ENCODE measurements around the gene LSM10.

The LSM10 gene

DNA sequence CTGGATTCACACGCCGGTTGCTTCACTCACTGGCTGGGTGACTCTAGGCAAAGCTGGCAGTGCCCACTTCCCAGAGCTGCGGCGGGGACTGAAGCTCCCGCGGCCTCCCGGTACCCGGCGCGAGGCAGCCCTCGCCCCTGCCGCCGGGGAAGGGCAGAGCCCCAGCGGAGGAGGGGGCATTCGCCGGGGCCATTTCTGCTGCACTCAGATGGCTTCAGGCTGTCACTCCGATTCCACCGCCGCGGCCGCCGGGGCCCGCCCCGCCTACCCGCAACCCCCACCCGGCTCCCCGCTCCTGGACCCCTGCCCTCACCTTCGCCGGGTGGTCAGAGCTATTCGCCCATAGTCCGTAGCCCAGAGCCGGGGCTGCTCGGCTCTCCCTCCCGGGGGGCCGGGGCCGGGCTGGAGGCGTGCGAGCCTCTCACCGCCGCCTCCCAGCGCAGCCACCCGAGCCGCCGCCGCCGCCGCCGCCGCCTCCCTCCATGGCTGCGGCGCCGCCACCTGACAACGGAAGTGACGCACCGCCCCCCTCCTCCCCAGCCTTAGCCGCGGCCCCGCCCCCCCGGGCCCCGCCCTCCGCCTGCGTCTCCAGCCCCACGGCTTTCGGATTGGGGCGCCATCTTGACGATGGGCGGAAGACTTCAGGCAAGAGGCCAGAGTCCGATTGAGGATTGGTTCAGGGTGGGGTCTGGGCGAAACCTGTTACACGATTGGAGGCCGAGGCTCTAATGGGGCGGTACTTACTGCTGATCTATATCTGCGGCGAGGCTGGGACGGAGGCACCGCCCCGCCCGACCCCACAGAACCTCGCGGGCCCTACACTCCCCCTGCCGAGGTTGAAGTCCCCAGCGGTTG lies 12.1 kb downstream of the LSM10 start, which contains the start of gene STK40:
Gene STK40, minus strand, starts transcription at position 515 of the 855 bp plus-strand sequence. CDS start 24,592 bp downstream, outside the sequence.
- Histone ChIP-seq H3K9me3 (ENCODE audit: insufficient read depth, low read depth, low read length) (no peaks in the 10 kb centered on the region), H3K79me1 (ENCODE audit: low read length) (peaks cover 20% of the 10 kb centered on the region), H3K23ac (ENCODE audit: low read length) (no peak within 1 kb of the TSS), H4K12ac (ENCODE audit: low read depth, low read length) (peak within 1 kb of the TSS; percentile 76), H3K4me3 (ENCODE audit: low read depth, low read length) (peak within 1 kb of the TSS; percentile 93), H3K27ac (ENCODE audit: low read depth, low read length) (peak within 1 kb of the TSS; percentile 95), H2BK120ac (ENCODE audit: insufficient read depth, low read length, poor library complexity) (peak within 1 kb of the TSS; percentile 72), H3K18ac (ENCODE audit: low read length) (peak within 1 kb of the TSS; percentile 84), H4K91ac (ENCODE audit: low read depth, low read length) (peak within 1 kb of the TSS; percentile 91), H3K4me1 (ENCODE audit: control insufficient read depth in 1 of 2, insufficient read depth in 2 of 2, low read length in 2 of 2) (peaks cover 18 to 20% of the 10 kb centered on the region in 2 experiments), H2AK5ac (ENCODE audit: low read length) (peak within 1 kb of the TSS; percentile 28), H3K36me3 (ENCODE audit: control insufficient read depth in 1 of 2, insufficient read depth in 2 of 2, low read length in 2 of 2) (peaks cover 0 to 8% of the 10 kb centered on the region in 2 experiments), H4K8ac (ENCODE audit: low read depth, low read length) (peak within 1 kb of the TSS; percentile 81), H2BK5ac (ENCODE audit: low read depth, low read length, poor library complexity) (peak within 1 kb of the TSS; percentile 86), H2AFZ (ENCODE audit: insufficient read depth, low read length, poor library complexity) (peak within 1 kb of the TSS; percentile 62), H2BK12ac (ENCODE audit: low read length) (peak within 1 kb of the TSS; percentile 63), H3K14ac (ENCODE audit: low read length) (peak within 1 kb of the TSS; percentile 68), H3K4me2 (ENCODE audit: low read length) (peak within 1 kb of the TSS; percentile 81), H3K4ac (ENCODE audit: low read depth, low read length) (peak within 1 kb of the TSS; percentile 80), H3K79me2 (ENCODE audit: control insufficient read depth, insufficient read depth, low read length, poor library complexity) (peaks cover 14% of the 10 kb centered on the region), H3K9ac (ENCODE audit: low read length) (peak within 1 kb of the TSS; percentile 84), H3K27me3 (ENCODE audit: insufficient read depth, low read length) (no peaks in the 10 kb centered on the region)
- DNase-seq = peak; percentile 97 to 99
- no CpG with 5 or more reads among the region's 82 CpGs for WGBS (ENCODE audit: extremely low coverage, insufficient coverage, insufficient read length)

DNA sequence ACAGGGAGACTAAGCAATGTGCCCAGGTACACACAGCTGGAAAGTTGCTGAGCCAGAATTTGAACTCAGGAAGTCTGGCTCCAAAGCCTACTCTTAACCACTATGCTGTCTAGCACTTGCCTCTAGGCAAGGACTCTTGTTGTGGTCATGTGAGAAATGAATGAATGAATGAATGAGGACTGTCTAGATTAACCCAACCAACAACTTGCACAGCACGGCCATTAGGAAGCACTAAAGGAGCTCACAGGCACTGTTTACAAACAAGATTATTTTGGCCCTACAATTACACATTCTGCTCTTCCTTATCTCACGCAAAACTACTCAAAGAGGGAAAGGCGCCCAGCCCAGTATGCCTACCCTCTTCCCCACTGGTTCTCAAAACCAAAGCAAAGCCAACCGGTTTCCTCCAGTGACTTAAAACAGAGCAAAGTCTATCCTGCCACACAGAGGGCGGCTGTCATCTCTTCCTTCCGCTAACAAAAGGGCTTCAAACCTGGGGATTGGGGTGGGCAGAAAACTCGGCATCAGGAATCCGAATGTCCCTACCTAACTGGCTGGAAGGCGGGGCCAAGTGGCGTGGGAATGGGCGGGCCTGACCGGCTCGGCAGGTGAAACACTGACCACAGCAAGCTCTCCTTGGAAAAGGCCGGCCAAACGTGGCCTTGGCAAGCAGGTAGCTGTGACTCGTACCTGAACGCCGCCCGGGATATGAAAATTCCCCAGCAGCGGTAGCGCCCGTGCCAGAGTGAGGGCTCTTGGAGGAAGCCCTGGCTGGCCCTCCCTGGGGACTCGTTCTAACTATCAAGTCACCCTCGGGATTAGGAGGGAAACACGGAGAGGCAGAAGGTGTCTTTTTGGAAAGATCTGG lies 12.9 kb downstream of the LSM10 start:
- H3K4ac ChIP-seq (ENCODE audit: low read depth, low read length) = peak overlapping the region; percentile 50
- H3K79me1 ChIP-seq (ENCODE audit: low read length) = peaks cover 20% of the 10 kb centered on the region
- H2BK5ac ChIP-seq (ENCODE audit: low read depth, low read length, poor library complexity) = peak overlapping the region; percentile 85
- no CpG with 5 or more reads among the region's 25 CpGs for WGBS (ENCODE audit: extremely low coverage, insufficient coverage, insufficient read length)
- DNase-seq = peak; percentile 81 to 86
- no peak overlapping the region for H2BK12ac ChIP-seq (ENCODE audit: low read length)
- H3K4me3 ChIP-seq (ENCODE audit: low read depth, low read length) = peak overlapping the region; percentile 93
- H3K79me2 ChIP-seq (ENCODE audit: control insufficient read depth, insufficient read depth, low read length, poor library complexity) = peaks cover 14% of the 10 kb centered on the region
- peak overlapping the region; percentile 34 for H2BK120ac ChIP-seq (ENCODE audit: insufficient read depth, low read length, poor library complexity)
- H3K23ac ChIP-seq (ENCODE audit: low read length) = no peak overlapping the region
- H2AK5ac ChIP-seq (ENCODE audit: low read length) = peak overlapping the region; percentile 3
- peaks cover 0 to 8% of the 10 kb centered on the region in 2 experiments for H3K36me3 ChIP-seq (ENCODE audit: control insufficient read depth in 1 of 2, insufficient read depth in 2 of 2, low read length in 2 of 2)
- no peaks in the 10 kb centered on the region for H3K9me3 ChIP-seq (ENCODE audit: insufficient read depth, low read depth, low read length)
- no peak overlapping the region for H4K12ac ChIP-seq (ENCODE audit: low read depth, low read length)
- H3K27ac ChIP-seq (ENCODE audit: low read depth, low read length) = peak overlapping the region; percentile 62
- H3K18ac ChIP-seq (ENCODE audit: low read length) = peak overlapping the region; percentile 2
- H3K4me1 ChIP-seq (ENCODE audit: control insufficient read depth in 1 of 2, insufficient read depth in 2 of 2, low read length in 2 of 2) = peaks cover 23 to 25% of the 10 kb centered on the region in 2 experiments
- peak overlapping the region; percentile 23 for H2AFZ ChIP-seq (ENCODE audit: insufficient read depth, low read length, poor library complexity)
- peak overlapping the region; percentile 81 for H3K4me2 ChIP-seq (ENCODE audit: low read length)
- H4K8ac ChIP-seq (ENCODE audit: low read depth, low read length) = peak overlapping the region; percentile 33
- H3K14ac ChIP-seq (ENCODE audit: low read length) = peak overlapping the region; percentile 62
- H3K9ac ChIP-seq (ENCODE audit: low read length) = peak overlapping the region; percentile 67
- H3K27me3 ChIP-seq (ENCODE audit: insufficient read depth, low read length) = no peaks in the 10 kb centered on the region
- peak overlapping the region; percentile 81 for H4K91ac ChIP-seq (ENCODE audit: low read depth, low read length)

DNA sequence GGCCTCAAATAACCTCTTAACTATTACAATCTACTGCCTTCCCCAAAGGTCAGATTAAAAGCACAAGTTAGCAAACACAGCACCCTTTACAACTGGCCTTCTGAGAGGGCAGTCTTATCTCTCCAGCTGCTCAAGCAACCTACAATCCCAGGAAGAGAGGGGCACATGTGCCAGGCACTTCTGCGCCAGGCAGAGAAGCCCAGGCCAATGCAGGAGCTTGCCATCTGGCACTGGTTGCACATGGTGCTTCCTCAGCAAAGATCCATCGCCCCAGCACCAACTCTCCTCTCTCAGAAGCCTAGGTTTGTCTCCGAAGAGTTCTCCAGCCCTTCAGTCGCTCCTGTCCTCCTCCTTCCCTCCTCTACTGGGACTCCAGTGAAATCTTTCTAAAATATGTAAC lies 14.5 kb downstream of the LSM10 start:
- Histone ChIP-seq H3K9me3 (ENCODE audit: insufficient read depth, low read depth, low read length) (no peaks in the 10 kb centered on the region), H3K4me2 (ENCODE audit: low read length) (no peak overlapping the region), H2BK120ac (ENCODE audit: insufficient read depth, low read length, poor library complexity) (no peak overlapping the region), H2AK5ac (ENCODE audit: low read length) (no peak overlapping the region), H3K79me1 (ENCODE audit: low read length) (peaks cover 20% of the 10 kb centered on the region), H3K4ac (ENCODE audit: low read depth, low read length) (peak overlapping the region; percentile 75), H3K27me3 (ENCODE audit: insufficient read depth, low read length) (no peaks in the 10 kb centered on the region), H4K91ac (ENCODE audit: low read depth, low read length) (no peak overlapping the region), H3K4me3 (ENCODE audit: low read depth, low read length) (no peak overlapping the region), H3K23ac (ENCODE audit: low read length) (no peak overlapping the region), H3K14ac (ENCODE audit: low read length) (no peak overlapping the region), H3K79me2 (ENCODE audit: control insufficient read depth, insufficient read depth, low read length, poor library complexity) (peaks cover 14% of the 10 kb centered on the region), H3K9ac (ENCODE audit: low read length) (peak overlapping the region; percentile 47), H2BK5ac (ENCODE audit: low read depth, low read length, poor library complexity) (no peak overlapping the region), H2BK12ac (ENCODE audit: low read length) (no peak overlapping the region), H4K8ac (ENCODE audit: low read depth, low read length) (no peak overlapping the region), H3K36me3 (ENCODE audit: control insufficient read depth in 1 of 2, insufficient read depth in 2 of 2, low read length in 2 of 2) (peaks cover 0 to 4% of the 10 kb centered on the region in 2 experiments), H3K4me1 (ENCODE audit: control insufficient read depth in 1 of 2, insufficient read depth in 2 of 2, low read length in 2 of 2) (peaks cover 23 to 25% of the 10 kb centered on the region in 2 experiments), H2AFZ (ENCODE audit: insufficient read depth, low read length, poor library complexity) (no peak overlapping the region), H4K12ac (ENCODE audit: low read depth, low read length) (no peak overlapping the region), H3K18ac (ENCODE audit: low read length) (no peak overlapping the region), H3K27ac (ENCODE audit: low read depth, low read length) (no peak overlapping the region)
- DNase-seq = no peak
- no CpG with 5 or more reads among the region's 4 CpGs for WGBS (ENCODE audit: extremely low coverage, insufficient coverage, insufficient read length)

DNA sequence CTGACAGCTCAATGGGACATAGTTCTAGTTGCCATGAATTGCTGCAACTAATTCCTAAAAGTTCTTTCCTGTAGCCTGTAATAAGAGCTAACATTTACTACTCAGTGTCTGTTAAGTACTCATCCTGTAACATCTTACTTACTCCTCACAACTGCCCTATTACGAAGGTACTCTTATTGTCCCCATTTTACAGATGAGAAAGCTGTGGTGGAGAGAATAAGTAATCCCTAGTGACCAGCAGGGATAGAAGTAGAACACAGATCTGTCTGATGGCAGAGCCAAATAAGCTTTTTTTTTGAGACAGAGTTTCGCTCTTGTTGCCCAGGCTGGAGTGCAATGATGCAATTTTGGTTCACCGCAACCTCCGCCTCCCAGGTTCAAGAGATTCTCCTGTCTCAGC lies 15.0 kb downstream of the LSM10 start:
- no peaks in the 10 kb centered on the region for H3K9me3 ChIP-seq (ENCODE audit: insufficient read depth, low read depth, low read length)
- H2AFZ ChIP-seq (ENCODE audit: insufficient read depth, low read length, poor library complexity) = no peak overlapping the region
- H3K4ac ChIP-seq (ENCODE audit: low read depth, low read length) = no peak overlapping the region
- H3K18ac ChIP-seq (ENCODE audit: low read length) = no peak overlapping the region
- no peak overlapping the region for H4K12ac ChIP-seq (ENCODE audit: low read depth, low read length)
- no CpG with 5 or more reads among the region's 4 CpGs for WGBS (ENCODE audit: extremely low coverage, insufficient coverage, insufficient read length)
- no peak overlapping the region for H2BK5ac ChIP-seq (ENCODE audit: low read depth, low read length, poor library complexity)
- H2BK120ac ChIP-seq (ENCODE audit: insufficient read depth, low read length, poor library complexity) = no peak overlapping the region
- H3K79me2 ChIP-seq (ENCODE audit: control insufficient read depth, insufficient read depth, low read length, poor library complexity) = peaks cover 16% of the 10 kb centered on the region
- no peak overlapping the region for H3K4me3 ChIP-seq (ENCODE audit: low read depth, low read length)
- H4K8ac ChIP-seq (ENCODE audit: low read depth, low read length) = no peak overlapping the region
- peaks cover 17% of the 10 kb centered on the region for H3K79me1 ChIP-seq (ENCODE audit: low read length)
- no peak overlapping the region for H3K23ac ChIP-seq (ENCODE audit: low read length)
- peaks cover 20 to 22% of the 10 kb centered on the region in 2 experiments for H3K4me1 ChIP-seq (ENCODE audit: control insufficient read depth in 1 of 2, insufficient read depth in 2 of 2, low read length in 2 of 2)
- no peak for DNase-seq
- no peak overlapping the region for H4K91ac ChIP-seq (ENCODE audit: low read depth, low read length)
- no peak overlapping the region for H3K4me2 ChIP-seq (ENCODE audit: low read length)
- H2BK12ac ChIP-seq (ENCODE audit: low read length) = no peak overlapping the region
- H3K27ac ChIP-seq (ENCODE audit: low read depth, low read length) = no peak overlapping the region
- no peak overlapping the region for H3K9ac ChIP-seq (ENCODE audit: low read length)
- no peaks in the 10 kb centered on the region for H3K27me3 ChIP-seq (ENCODE audit: insufficient read depth, low read length)
- no peak overlapping the region for H2AK5ac ChIP-seq (ENCODE audit: low read length)
- no peak overlapping the region for H3K14ac ChIP-seq (ENCODE audit: low read length)
- H3K36me3 ChIP-seq (ENCODE audit: control insufficient read depth in 1 of 2, insufficient read depth in 2 of 2, low read length in 2 of 2) = peaks cover 3 to 7% of the 10 kb centered on the region in 2 experiments
